GM18520 (cell line): ENCODE results near the gene TRIM47.
"Not testable (repeated sequence)": the region's sequence is repeated elsewhere in the genome, so short reads cannot be mapped to it uniquely, and the experiment has no call there.

Source experiments
- ATAC-seq: cut with Tn5 transposase; IDR thresholded peaks from one replicate; pipeline ENCODE4 v1.9.1; 2021; ENCODE audit not compliant: unreplicated experiment

TRIM47 gene

GRCh38 chr17:75892556-75893224 lies 14.3 kb upstream of the TRIM47 start:
- ATAC-seq: no peak

GRCh38 chr17:75891605-75892555 lies 13.5 kb upstream of the TRIM47 start:
- ATAC-seq: no peak

- ATAC-seq: no peak
Measured at GRCh38 chr17:75891022-75891604, 12.7 kb upstream of the TRIM47 start.

GRCh38 chr17:75889454-75889853 lies 11.1 kb upstream of the TRIM47 start:
- no peak for ATAC-seq

GRCh38 chr17:75888484-75888883 lies 10.1 kb upstream of the TRIM47 start:
- ATAC-seq: no peak

GRCh38 chr17:75885860-75886259 lies 7.5 kb upstream of the TRIM47 start:
- not testable (repeated sequence) for ATAC-seq

GRCh38 chr17:75885431-75885830 lies 7.0 kb upstream of the TRIM47 start:
- no peak for ATAC-seq

GRCh38 chr17:75881678-75882454 lies 3.5 kb upstream of the TRIM47 start:
- ATAC-seq: no peak

- ATAC-seq: no peak
Measured at GRCh38 chr17:75880266-75880665, 1.9 kb upstream of the TRIM47 start.

- ATAC-seq: no peak
Measured at GRCh38 chr17:75877752-75878173, 618 bp downstream of the TRIM47 start.

GRCh38 chr17:75876938-75877751 lies 1.2 kb downstream of the TRIM47 start:
- no peak for ATAC-seq

- ATAC-seq: no peak
Measured at GRCh38 chr17:75876190-75876937, 2.0 kb downstream of the TRIM47 start.

GRCh38 chr17:75875940-75876189 lies 2.5 kb downstream of the TRIM47 start:
- ATAC-seq: no peak

- ATAC-seq: no peak
Measured at GRCh38 chr17:75875182-75875939, 3.0 kb downstream of the TRIM47 start.

- no peak for ATAC-seq
Measured at GRCh38 chr17:75874323-75875181, 3.8 kb downstream of the TRIM47 start.

GRCh38 chr17:75873587-75874322 lies 4.6 kb downstream of the TRIM47 start:
- no peak for ATAC-seq
